ENCODE data around the gene CRTC3.
"Not testable (repeated sequence)": the region's sequence is repeated elsewhere in the genome, so short reads cannot be mapped to it uniquely, and the experiment has no call there.

Gene CRTC3

GRCh38 chr15:90660195-90660998, 130.7 kb downstream of the CRTC3 start:
- peak overlapping the region; percentile 32 to 58 (median 47); a peak in 18 of 20 replicates for H3K4me3 ChIP-seq
- H3K4me2 ChIP-seq, result peak overlapping the region; percentile 81 to 99 (median 97)
- no peaks in the 10 kb centered on the region for H3K27me3 ChIP-seq
- no peaks in the 10 kb centered on the region for H3K36me3 ChIP-seq
- no peaks in the 10 kb centered on the region for H4K20me1 ChIP-seq
- H3K9me3 ChIP-seq (replicated peaks in 1 of 11), result no peaks in the 10 kb centered on the region
- H3K4me1 ChIP-seq, result peaks cover 88 to 100% (median 92%) of the 10 kb centered on the region in 10 experiments
- peak overlapping the region; percentile 64 to 83 (median 72) for H3K9ac ChIP-seq
- H3K27ac ChIP-seq, result peak overlapping the region; percentile 68 to 86 (median 79)
- no peak for TF ChIP-seq Cebpa-rat (IDR thresholded peaks at IDR 0.05)

DNA sequence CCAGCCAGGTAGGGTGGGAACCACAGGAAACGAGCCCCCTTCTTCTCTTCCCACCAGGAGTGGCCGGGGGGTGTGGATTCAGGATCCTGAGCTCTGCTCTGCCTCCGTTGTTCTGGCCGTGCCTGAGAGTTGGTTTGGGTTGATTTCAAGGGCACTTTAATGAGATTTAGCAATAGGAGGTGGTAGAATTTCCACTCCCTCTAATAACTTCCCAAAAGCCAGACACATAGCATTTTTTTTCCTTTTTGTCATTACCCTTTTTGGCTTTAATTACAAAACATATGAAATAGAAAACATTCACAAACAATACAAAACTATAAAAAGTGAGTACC, 131.2 kb downstream of the CRTC3 start:
- H3K4me2 ChIP-seq, result peak overlapping the region; percentile 81 to 99 (median 97)
- not testable (repeated sequence) for H4K20me1 ChIP-seq; H3K9me3 ChIP-seq (replicated peaks in 1 of 11); H3K36me3 ChIP-seq; H3K27me3 ChIP-seq
- H3K4me3 ChIP-seq, result peak overlapping the region; percentile 32 to 58 (median 47); a peak in 18 of 20 replicates
- H3K27ac ChIP-seq, result peak overlapping the region; percentile 68 to 86 (median 79)
- peaks cover 85 to 100% (median 91%) of the 10 kb centered on the region in 10 experiments for H3K4me1 ChIP-seq
- H3K9ac ChIP-seq, result peak overlapping the region; percentile 64 to 83 (median 72)

- not testable (repeated sequence) for H3K9me3 ChIP-seq (replicated peaks in 1 of 11); H4K20me1 ChIP-seq; H3K27me3 ChIP-seq; H3K36me3 ChIP-seq
- Histone ChIP-seq H3K4me1 (peaks cover 74 to 98% (median 83%) of the 10 kb centered on the region in 10 experiments), H3K4me3 (peak overlapping the region in 3 of 10 experiments; percentile 67 to 91 (median 82); a peak in 4 of 20 replicates), H3K27ac (peak overlapping the region in 6 of 11 experiments; percentile 88 to 97 (median 92); a peak in 9 of 22 replicates), H3K9ac (peak overlapping the region in 4 of 11 experiments; percentile 86 to 95 (median 90); a peak in 2 of 22 replicates), H3K4me2 (peak overlapping the region in 10 of 11 experiments; percentile 85 to 98 (median 96); a peak in 20 of 22 replicates)
These were observed 134.3 kb downstream of the CRTC3 start for GRCh38 chr15:90664081-90664461.

DNA sequence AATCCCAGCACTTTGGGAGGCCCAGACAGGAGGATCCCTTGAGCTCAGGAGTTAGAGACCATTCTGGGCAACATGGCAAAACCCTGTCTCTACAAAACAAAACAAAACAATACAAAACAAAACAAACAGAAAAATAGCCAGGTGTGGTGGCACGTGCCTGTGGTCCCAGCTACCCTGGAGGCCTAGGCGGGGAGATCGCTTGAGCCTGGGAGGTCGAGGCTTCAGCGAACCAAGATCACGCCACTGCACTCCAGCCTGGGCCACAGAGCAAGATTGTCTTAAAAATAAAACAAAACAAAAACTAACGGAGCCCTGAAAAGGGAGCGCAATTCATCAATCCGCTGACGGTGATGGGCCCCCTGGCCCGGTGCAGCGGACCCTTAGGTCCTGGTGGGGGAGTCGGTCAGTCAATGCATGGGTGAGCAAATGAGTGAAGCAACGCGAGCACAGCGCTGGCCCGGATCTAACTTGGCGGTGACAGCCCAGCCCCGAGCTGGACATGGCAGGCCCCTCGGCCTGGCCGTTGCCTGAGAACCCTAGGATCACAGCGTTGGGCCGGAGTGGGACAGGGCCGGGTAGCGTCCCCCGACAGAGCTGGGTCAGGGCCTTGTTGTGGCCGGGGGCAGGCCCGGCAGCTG, 135.0 kb downstream of the CRTC3 start:
- H3K9ac ChIP-seq, result peak overlapping the region; percentile 86 to 97 (median 90)
- H3K4me3 ChIP-seq, result peak overlapping the region; percentile 67 to 91 (median 74)
- TF ChIP-seq Cebpa-rat (IDR thresholded peaks at IDR 0.05), result no peak
- H3K4me2 ChIP-seq, result peak overlapping the region; percentile 85 to 98 (median 96)
- H3K9me3 ChIP-seq (replicated peaks in 1 of 11), result no peaks in the 10 kb centered on the region
- H3K4me1 ChIP-seq, result peaks cover 67 to 91% (median 76%) of the 10 kb centered on the region in 10 experiments
- H3K36me3 ChIP-seq, result no peaks in the 10 kb centered on the region
- H4K20me1 ChIP-seq, result no peaks in the 10 kb centered on the region
- H3K27me3 ChIP-seq, result no peaks in the 10 kb centered on the region
- H3K27ac ChIP-seq, result peak overlapping the region; percentile 88 to 97 (median 94)

DNA sequence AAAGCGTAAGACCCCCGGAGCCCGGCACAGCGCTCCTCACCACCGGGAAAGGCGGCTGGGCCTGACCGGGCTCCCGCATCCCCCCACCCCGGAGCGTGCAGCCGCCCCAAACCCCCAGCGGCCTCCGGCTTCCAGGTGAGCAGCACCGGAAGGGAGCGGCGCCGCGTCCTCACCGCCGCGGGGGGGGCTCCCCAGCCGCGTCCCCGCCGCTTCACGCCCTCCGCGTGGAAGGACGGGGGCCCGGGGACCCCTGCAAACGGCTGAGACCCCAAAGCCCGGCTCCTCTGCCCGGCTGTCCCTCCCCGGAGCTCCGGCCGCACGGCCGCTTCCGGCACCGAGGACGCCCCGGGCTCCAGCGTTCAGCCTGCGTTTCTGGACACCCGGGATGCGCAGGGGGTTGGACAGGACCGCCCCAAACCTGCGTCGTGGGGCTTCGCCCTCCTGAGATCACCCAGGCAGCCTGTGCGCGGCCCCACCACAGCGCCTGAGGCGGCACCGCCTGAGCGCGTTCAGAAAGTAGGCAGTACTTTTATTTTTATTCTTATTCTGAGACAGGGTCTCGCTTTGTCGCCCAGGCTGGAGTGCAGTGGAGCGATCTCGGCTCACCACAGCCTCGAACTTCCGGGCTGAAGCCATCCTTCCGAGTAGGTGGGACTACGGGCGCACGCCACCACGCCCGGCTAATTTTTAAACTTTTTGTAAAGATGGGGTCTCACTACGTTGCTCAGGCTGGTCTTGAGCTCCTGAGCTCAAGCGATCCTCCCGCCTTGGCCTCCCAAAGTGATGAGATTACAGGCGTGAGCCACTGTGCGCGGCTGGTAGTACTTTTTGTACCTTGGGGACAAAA, 135.8 kb downstream of the CRTC3 start:
- Histone ChIP-seq H3K4me1 (peaks cover 60 to 83% (median 69%) of the 10 kb centered on the region in 10 experiments), H3K36me3 (no peaks in the 10 kb centered on the region), H3K9me3 (replicated peaks in 1 of 11) (no peaks in the 10 kb centered on the region), H3K9ac (peak overlapping the region; percentile 86 to 97 (median 90)), H3K4me2 (peak overlapping the region; percentile 85 to 98 (median 96)), H3K27ac (peak overlapping the region; percentile 88 to 97 (median 94)), H3K27me3 (no peaks in the 10 kb centered on the region), H4K20me1 (no peaks in the 10 kb centered on the region), H3K4me3 (peak overlapping the region; percentile 67 to 91 (median 74))
- TF ChIP-seq Cebpa-rat (IDR thresholded peaks at IDR 0.05), result no peak

- Histone ChIP-seq H3K36me3 (no peaks in the 10 kb centered on the region), H3K4me3 (peak overlapping the region in 8 of 10 experiments; percentile 67 to 91 (median 74); a peak in 15 of 20 replicates), H3K4me1 (peaks cover 53 to 75% (median 60%) of the 10 kb centered on the region in 10 experiments), H3K9me3 (replicated peaks in 1 of 11) (no peaks in the 10 kb centered on the region), H3K27me3 (no peaks in the 10 kb centered on the region), H3K9ac (peak overlapping the region; percentile 86 to 97 (median 90); a peak in 20 of 22 replicates), H4K20me1 (no peaks in the 10 kb centered on the region), H3K4me2 (peak overlapping the region; percentile 85 to 98 (median 96)), H3K27ac (peak overlapping the region; percentile 88 to 97 (median 94))
- TF ChIP-seq Cebpa-rat (IDR thresholded peaks at IDR 0.05), result no peak
These were observed 136.6 kb downstream of the CRTC3 start for GRCh38 chr15:90666135-90666909.

GRCh38 chr15:90667073-90667754, 137.5 kb downstream of the CRTC3 start:
- TF ChIP-seq Cebpa-rat (IDR thresholded peaks at IDR 0.05), result no peak
- Histone ChIP-seq H3K4me1 (peaks cover 44 to 66% (median 52%) of the 10 kb centered on the region in 10 experiments), H3K4me3 (no peak overlapping the region), H3K9me3 (replicated peaks in 1 of 11) (0 out of 22 replicates have a peak, but pooled peaks cover 0 to 3% (median 0%) of the 10 kb centered on the region in 11 experiments), H3K4me2 (peak overlapping the region; percentile 85 to 98 (median 96)), H4K20me1 (no peaks in the 10 kb centered on the region), H3K36me3 (no peaks in the 10 kb centered on the region), H3K9ac (peak overlapping the region in 4 of 11 experiments; percentile 3 to 19 (median 11); a peak in 4 of 22 replicates), H3K27me3 (no peaks in the 10 kb centered on the region), H3K27ac (peak overlapping the region in 7 of 11 experiments; percentile 9 to 51 (median 21); a peak in 7 of 22 replicates)

- H3K4me3 ChIP-seq; H3K36me3 ChIP-seq; H3K9me3 ChIP-seq (replicated peaks in 1 of 11); H4K20me1 ChIP-seq; H3K27me3 ChIP-seq: not testable (repeated sequence)
- Histone ChIP-seq H3K4me2 (peak overlapping the region; percentile 25 to 98 (median 96); a peak in 21 of 22 replicates), H3K9ac (peak overlapping the region in 1 of 11 experiments; percentile 2; a peak in 1 of 22 replicates), H3K27ac (peak overlapping the region in 1 of 11 experiments; percentile 51; a peak in 1 of 22 replicates), H3K4me1 (peaks cover 39 to 60% (median 45%) of the 10 kb centered on the region in 10 experiments)
These were observed 138.1 kb downstream of the CRTC3 start for GRCh38 chr15:90667755-90668345.

DNA sequence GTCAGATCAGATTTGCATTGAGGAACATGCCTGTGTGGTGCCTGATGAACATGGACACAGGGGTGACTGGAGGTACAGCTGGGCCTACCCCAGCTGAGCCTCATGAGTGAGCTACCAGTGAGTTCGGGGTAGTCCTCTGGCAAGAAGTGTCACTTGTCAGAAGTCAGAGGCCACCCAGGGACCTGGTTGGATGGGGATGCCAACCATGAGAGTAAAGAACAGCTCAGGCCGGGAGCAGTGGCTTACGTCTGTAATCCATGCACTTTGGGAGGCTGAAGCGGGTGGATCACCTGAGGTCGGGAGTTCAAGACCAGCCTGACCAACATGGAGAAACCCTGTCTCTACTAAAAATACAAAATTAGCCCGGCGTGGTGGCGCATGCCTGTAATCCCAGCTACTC, 140.9 kb downstream of the CRTC3 start:
- not testable (repeated sequence) for H3K36me3 ChIP-seq, H3K27me3 ChIP-seq, H3K27ac ChIP-seq, H4K20me1 ChIP-seq, H3K4me3 ChIP-seq, H3K9ac ChIP-seq, H3K4me2 ChIP-seq
- Histone ChIP-seq H3K9me3 (replicated peaks in 1 of 11) (peaks cover 0 to 16% (median 3%) of the 10 kb centered on the region in 11 experiments; a peak in 10 of 22 replicates), H3K4me1 (peaks cover 22 to 32% (median 26%) of the 10 kb centered on the region in 10 experiments)

Data from BLaER1 treated with 17β-estradiol and CSF1 and Interleukin-3, amounts not matched to agents 10 nM and 100 nM (cell line).